K562 (cell line): Measurements from ENCODE around the gene GPR107. TPM values are rescaled to one million over a fixed set of nuclear protein-coding genes. Genes with fewer than 3 reads are reported as not detected.

Experiments
- CAMTA2 ChIP-seq: fragments of 250-450 bp; sonication (Bioruptor Pico); conservative IDR thresholded peaks from 2 replicates; pipeline ENCODE4 v1.5.1; 2022
- FOXA3 ChIP-seq, 2 experiments: fragments of 450-650 bp in 1 of 2; sonication (generic) in 1 of 2; formaldehyde crosslinking; IDR thresholded peaks in 1 of 2; conservative IDR thresholded peaks in 1 of 2; 2 replicates each; pipeline versions ENCODE4 v1.4.0 to v1.8.0; 2020 to 2022; ENCODE audit warnings: mild to moderate bottlenecking in 2 of 2, missing genetic modification reagents in 1 of 2
- HNRNPK ChIP-seq: fragments of 200-400 bp; formaldehyde crosslinking; IDR thresholded peaks from one replicate; pipeline ENCODE4 v1.6.1; 2018; ENCODE audit warnings: mild to moderate bottlenecking, low read depth, low read length; ENCODE audit not compliant: poor library complexity, severe bottlenecking
- KDM4B ChIP-seq, 2 experiments: fragments of 450-650 bp in 1 of 2; sonication (generic) in 1 of 2; IDR thresholded peaks; 2 replicates each; pipeline ENCODE4 v1.6.1; 2016 to 2017; ENCODE audit warnings: borderline replicate concordance in 2 of 2, antibody characterized with exemption in 1 of 2, low read depth in 1 of 2, mild to moderate bottlenecking in 1 of 2
- MAZ ChIP-seq, 2 experiments: fragments of 450-650 bp in 1 of 2; sonication (generic) in 1 of 2; formaldehyde crosslinking; IDR thresholded peaks in 1 of 2; conservative IDR thresholded peaks in 1 of 2; 2 replicates each; pipeline versions ENCODE4 v1.4.0 to v1.5.0; 2020; ENCODE audit warnings: mild to moderate bottlenecking in 1 of 2, missing genetic modification reagents in 1 of 2
- NFRKB ChIP-seq: fragments of 450-650 bp; IDR thresholded peaks from 2 replicates; pipeline ENCODE4 v1.6.1; 2016; ENCODE audit warnings: low read depth
- PCBP1 ChIP-seq: fragments of 200-400 bp; formaldehyde crosslinking; IDR thresholded peaks from 2 replicates; pipeline ENCODE4 v1.6.1; 2018; ENCODE audit warnings: mild to moderate bottlenecking, low read depth, low read length; ENCODE audit not compliant: poor library complexity, severe bottlenecking
- RNF2 ChIP-seq: sonication (generic); IDR thresholded peaks from 2 replicates; pipeline ENCODE4 v1.6.1; 2016
- SMAD2 ChIP-seq: fragments of 150-350 bp; IDR thresholded peaks from 2 replicates; pipeline ENCODE4 v1.6.1; 2014; ENCODE audit warnings: low read depth, mild to moderate bottlenecking, low read length
- SNIP1 ChIP-seq: fragments of 450-650 bp; IDR thresholded peaks from 2 replicates; pipeline ENCODE4 v1.7.1; 2017; ENCODE audit warnings: low read depth, mild to moderate bottlenecking
- STAG1 ChIP-seq: sonication (generic); formaldehyde crosslinking; IDR thresholded peaks from 2 replicates; pipeline ENCODE4 v1.5.0; 2020; ENCODE audit warnings: missing genetic modification reagents, borderline replicate concordance
- TAF7 ChIP-seq: fragments of 450-650 bp; IDR thresholded peaks from 2 replicates; pipeline ENCODE4 v1.6.1; 2016; ENCODE audit warnings: missing genetic modification characterization, missing compliant biosample characterization
- TAF9B ChIP-seq: fragments of 450-650 bp; IDR thresholded peaks from 2 replicates; pipeline ENCODE4 v1.6.1; 2018; ENCODE audit warnings: mild to moderate bottlenecking; ENCODE audit not compliant: partially characterized antibody
- TARDBP ChIP-seq: fragments of 450-650 bp; IDR thresholded peaks from 2 replicates; pipeline ENCODE4 v1.6.1; 2016
- TFAM ChIP-seq: fragments of 250-450 bp; sonication (Bioruptor Pico); conservative IDR thresholded peaks from 2 replicates; pipeline ENCODE4 v1.5.0; 2021; ENCODE audit warnings: mild to moderate bottlenecking, moderate library complexity
- YBX1 ChIP-seq: fragments of 450-650 bp; IDR thresholded peaks from 2 replicates; pipeline ENCODE4 v1.7.1; 2016; ENCODE audit warnings: mild to moderate bottlenecking
- ZNF263 ChIP-seq: sonication (generic); formaldehyde crosslinking; IDR thresholded peaks from 2 replicates; pipeline ENCODE4 v1.8.0; 2022; ENCODE audit warnings: mild to moderate bottlenecking, missing genetic modification reagents, borderline replicate concordance
- ZNF707 ChIP-seq: fragments of 250-450 bp; sonication (Bioruptor Pico); conservative IDR thresholded peaks from 2 replicates; pipeline ENCODE4 v1.8.0; 2022; ENCODE audit warnings: inconsistent platforms, mild to moderate bottlenecking, moderate library complexity
- polyA plus RNA-seq, 8 experiments: library from polyadenylated mRNA; depleted of rRNA in 4 of 8; stranded (reverse) in 5 of 8; unstranded in 3 of 8; fragments of >200 nt; fragmentation: Nextera tagmentation in 2 of 8; fragmentation: Illumina TruSeq in 1 of 8; extraction: Ambion mirVana in 2 of 8; extraction: Trizol in 1 of 8; gene quantifications; 2 replicates each; pipeline versions ENCODE4 v1.2.1 to v1.2.3, GENCODE V29; 2011 to 2014; ENCODE audit warnings: inconsistent platforms in 1 of 8, missing spikeins in 1 of 8
- total RNA-seq, 7 experiments: library from RNA; depleted of rRNA in 6 of 7; stranded (reverse); fragments of >200 nt in 6 of 7; fragmentation: Illumina TruSeq in 2 of 7; extraction: Trizol in 2 of 7; gene quantifications; 2 replicates each; pipeline versions ENCODE4 v1.2.1 to v1.2.3, GENCODE V29; 2011 to 2021; ENCODE audit warnings: low replicate concordance in 1 of 7
- TF ChIP-seq, protein P1 (sequence below): fragments of 450-650 bp; IDR thresholded peaks from 2 replicates; pipeline ENCODE4 v1.6.1; 2017; ENCODE audit warnings: antibody characterized with exemption
- TF ChIP-seq, protein P2 (sequence below): fragments of 250-450 bp; sonication (Bioruptor Pico); IDR thresholded peaks from 2 replicates; pipeline ENCODE4 v1.8.0; 2022; ENCODE audit warnings: inconsistent platforms
- TF ChIP-seq, protein P3 (sequence below): fragments of 200-800 bp; sonication (Bioruptor generic); IDR thresholded peaks from 2 replicates; pipeline ENCODE4 v1.6.1; 2017; ENCODE audit warnings: missing genetic modification characterization, missing compliant biosample characterization
- TF ChIP-seq, protein P4 (sequence below): IDR thresholded peaks from 2 replicates; pipeline ENCODE4 v1.6.1; 2012; ENCODE audit warnings: low read depth, low read length, improper control_type of control experiment, borderline replicate concordance

The GPR107 gene
- total and polyA plus RNA-seq, 9 of the 15 experiments (the other 6 are each of a cell fraction or from before 2014, with no cell fraction given): 3.2 to 34.6 (median 14.4) TPM

DNA sequence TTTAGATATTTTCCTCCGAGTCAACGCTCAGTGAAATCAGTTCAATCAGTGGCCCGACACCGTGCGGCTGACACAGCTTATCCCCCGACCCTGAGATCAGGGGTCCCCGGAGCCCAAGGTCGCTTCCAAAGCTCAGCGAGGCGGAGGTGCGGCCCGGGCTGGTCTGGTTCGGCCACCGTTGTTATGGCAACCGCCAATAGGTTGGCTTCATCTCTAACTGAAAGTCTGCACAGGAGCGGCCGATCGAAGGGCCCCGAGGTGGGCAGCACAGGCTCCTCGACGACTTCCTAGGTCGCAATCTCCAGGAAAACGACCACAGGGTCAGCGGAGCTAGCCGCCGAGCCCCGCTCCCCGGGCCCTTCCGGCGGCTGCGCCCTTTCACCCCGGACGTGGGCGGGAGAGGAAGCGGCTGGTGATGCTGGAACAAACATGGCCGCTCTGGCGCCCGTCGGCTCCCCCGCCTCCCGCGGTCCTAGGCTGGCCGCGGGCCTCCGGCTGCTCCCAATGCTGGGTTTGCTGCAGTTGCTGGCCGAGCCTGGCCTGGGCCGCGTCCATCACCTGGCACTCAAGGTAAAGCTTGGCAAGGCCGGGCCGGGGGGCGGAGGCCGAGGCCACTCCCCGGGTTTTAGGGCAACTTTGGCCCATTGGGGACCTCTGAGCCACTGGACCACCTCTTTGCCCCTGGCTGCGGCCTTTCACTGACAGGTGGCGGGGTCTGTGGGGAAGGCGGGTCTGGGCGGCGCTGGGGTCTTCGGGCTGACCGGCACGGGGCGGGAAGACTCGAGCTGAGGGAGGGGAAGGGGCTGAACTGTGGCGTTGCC lies at the start of gene GPR107 (continued):
- TF ChIP-seq, protein P1, sequence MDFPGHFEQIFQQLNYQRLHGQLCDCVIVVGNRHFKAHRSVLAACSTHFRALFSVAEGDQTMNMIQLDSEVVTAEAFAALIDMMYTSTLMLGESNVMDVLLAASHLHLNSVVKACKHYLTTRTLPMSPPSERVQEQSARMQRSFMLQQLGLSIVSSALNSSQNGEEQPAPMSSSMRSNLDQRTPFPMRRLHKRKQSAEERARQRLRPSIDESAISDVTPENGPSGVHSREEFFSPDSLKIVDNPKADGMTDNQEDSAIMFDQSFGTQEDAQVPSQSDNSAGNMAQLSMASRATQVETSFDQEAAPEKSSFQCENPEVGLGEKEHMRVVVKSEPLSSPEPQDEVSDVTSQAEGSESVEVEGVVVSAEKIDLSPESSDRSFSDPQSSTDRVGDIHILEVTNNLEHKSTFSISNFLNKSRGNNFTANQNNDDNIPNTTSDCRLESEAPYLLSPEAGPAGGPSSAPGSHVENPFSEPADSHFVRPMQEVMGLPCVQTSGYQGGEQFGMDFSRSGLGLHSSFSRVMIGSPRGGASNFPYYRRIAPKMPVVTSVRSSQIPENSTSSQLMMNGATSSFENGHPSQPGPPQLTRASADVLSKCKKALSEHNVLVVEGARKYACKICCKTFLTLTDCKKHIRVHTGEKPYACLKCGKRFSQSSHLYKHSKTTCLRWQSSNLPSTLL: no peak
- no peak for TF ChIP-seq FOXA3 (CRISPR knock-in tag; conservative IDR thresholded peaks at IDR 0.05 in 1 of 2, IDR thresholded peaks at IDR 0.05 in 1 of 2)
- 0 out of 2 replicates have a peak, but pooled peaks have one; percentile 31 for TF ChIP-seq ZNF263 (CRISPR knock-in tag)
- TF ChIP-seq YBX1: no peak
- no peak for TF ChIP-seq SMAD2
- TF ChIP-seq, protein P2, sequence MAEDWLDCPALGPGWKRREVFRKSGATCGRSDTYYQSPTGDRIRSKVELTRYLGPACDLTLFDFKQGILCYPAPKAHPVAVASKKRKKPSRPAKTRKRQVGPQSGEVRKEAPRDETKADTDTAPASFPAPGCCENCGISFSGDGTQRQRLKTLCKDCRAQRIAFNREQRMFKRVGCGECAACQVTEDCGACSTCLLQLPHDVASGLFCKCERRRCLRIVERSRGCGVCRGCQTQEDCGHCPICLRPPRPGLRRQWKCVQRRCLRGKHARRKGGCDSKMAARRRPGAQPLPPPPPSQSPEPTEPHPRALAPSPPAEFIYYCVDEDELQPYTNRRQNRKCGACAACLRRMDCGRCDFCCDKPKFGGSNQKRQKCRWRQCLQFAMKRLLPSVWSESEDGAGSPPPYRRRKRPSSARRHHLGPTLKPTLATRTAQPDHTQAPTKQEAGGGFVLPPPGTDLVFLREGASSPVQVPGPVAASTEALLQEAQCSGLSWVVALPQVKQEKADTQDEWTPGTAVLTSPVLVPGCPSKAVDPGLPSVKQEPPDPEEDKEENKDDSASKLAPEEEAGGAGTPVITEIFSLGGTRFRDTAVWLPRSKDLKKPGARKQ: no peak
- peak; percentile 73 to 82 for TF ChIP-seq MAZ (CRISPR knock-in tag; conservative IDR thresholded peaks at IDR 0.05 in 1 of 2, IDR thresholded peaks at IDR 0.05 in 1 of 2)
- TF ChIP-seq, protein P3, sequence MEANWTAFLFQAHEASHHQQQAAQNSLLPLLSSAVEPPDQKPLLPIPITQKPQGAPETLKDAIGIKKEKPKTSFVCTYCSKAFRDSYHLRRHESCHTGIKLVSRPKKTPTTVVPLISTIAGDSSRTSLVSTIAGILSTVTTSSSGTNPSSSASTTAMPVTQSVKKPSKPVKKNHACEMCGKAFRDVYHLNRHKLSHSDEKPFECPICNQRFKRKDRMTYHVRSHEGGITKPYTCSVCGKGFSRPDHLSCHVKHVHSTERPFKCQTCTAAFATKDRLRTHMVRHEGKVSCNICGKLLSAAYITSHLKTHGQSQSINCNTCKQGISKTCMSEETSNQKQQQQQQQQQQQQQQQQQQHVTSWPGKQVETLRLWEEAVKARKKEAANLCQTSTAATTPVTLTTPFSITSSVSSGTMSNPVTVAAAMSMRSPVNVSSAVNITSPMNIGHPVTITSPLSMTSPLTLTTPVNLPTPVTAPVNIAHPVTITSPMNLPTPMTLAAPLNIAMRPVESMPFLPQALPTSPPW (CRISPR knock-in tag): peak; percentile 72
- TF ChIP-seq SNIP1: no peak
- no peak for TF ChIP-seq HNRNPK
- no peak for TF ChIP-seq RNF2
- peak; percentile 89 for TF ChIP-seq TAF7 (tag)
- peak; percentile 87 for TF ChIP-seq NFRKB
- TF ChIP-seq ZNF707: no peak
- no peak for TF ChIP-seq STAG1 (CRISPR knock-in tag)
- TF ChIP-seq TAF9B: peak; percentile 94
- no peak for TF ChIP-seq TARDBP
- TF ChIP-seq, protein P4, sequence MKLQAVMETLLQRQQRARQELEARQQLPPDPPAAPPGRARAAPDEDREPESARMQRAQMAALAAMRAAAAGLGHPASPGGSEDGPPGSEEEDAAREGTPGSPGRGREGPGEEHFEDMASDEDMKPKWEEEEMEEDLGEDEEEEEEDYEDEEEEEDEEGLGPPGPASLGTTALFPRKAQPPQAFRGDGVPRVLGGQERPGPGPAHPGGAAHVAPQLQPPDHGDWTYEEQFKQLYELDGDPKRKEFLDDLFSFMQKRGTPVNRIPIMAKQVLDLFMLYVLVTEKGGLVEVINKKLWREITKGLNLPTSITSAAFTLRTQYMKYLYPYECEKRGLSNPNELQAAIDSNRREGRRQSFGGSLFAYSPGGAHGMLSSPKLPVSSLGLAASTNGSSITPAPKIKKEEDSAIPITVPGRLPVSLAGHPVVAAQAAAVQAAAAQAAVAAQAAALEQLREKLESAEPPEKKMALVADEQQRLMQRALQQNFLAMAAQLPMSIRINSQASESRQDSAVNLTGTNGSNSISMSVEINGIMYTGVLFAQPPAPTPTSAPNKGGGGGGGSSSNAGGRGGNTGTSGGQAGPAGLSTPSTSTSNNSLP: no peak
- peak; percentile 43 for TF ChIP-seq PCBP1
- no peak for TF ChIP-seq TFAM (CRISPR knock-in tag)
- no peak for TF ChIP-seq CAMTA2 (CRISPR knock-in tag)
- no peak for TF ChIP-seq KDM4B (IDR thresholded peaks at IDR 0.05; ENCODE audit: borderline replicate concordance in 2 of 2, low read depth in 1 of 2)
